Natural killer cell treated with Interleukin-12 subunit alpha and Interleukin-12 subunit beta and Interleukin-15 and Interleukin-18, amount 100 ng/mL, for 72 hours (primary cell): ENCODE data around the gene SMOC1. TPM values are rescaled to one million over a fixed set of nuclear protein-coding genes. Genes with fewer than 3 reads are reported as not detected.
"Not testable (repeated sequence)": the region's sequence is repeated elsewhere in the genome, so short reads cannot be mapped to it uniquely, and the experiment has no call there.

ENCODE experiments used
- ATAC-seq, 2 donors: fragments of 150-1000 bp; cut with Tn5 transposase in 1 of 2; sonication (Bioruptor Pico), chemical (Tn5 transposase) in 1 of 2; 2 replicates each; pipeline ENCODE4 v1.10.0; 2021
- DNase-seq: peaks from one replicate; pipeline ENCODE4 v3.0.0; 2022; ENCODE audit warnings: low spot score
- H3K27ac Mint-ChIP-seq, 2 donors: 1 replicate in 1 of 2; 2 replicates in 1 of 2; pipeline ENCODE4 v1.8.0; 2022; ENCODE audit warnings: mixed read lengths in 2 of 2, mild to moderate bottlenecking in 1 of 2, moderate library complexity in 1 of 2
- H3K27me3 Mint-ChIP-seq, 2 donors: 1 replicate in 1 of 2; 2 replicates in 1 of 2; pipeline ENCODE4 v1.8.0; 2022; ENCODE audit warnings: mixed read lengths in 2 of 2
- H3K36me3 Mint-ChIP-seq: one replicate; pipeline ENCODE4 v1.8.0; 2022; ENCODE audit warnings: mixed read lengths
- H3K4me1 Mint-ChIP-seq, 2 donors: 1 replicate in 1 of 2; 2 replicates in 1 of 2; pipeline ENCODE4 v1.8.0; 2022; ENCODE audit warnings: low read depth in 2 of 2, mixed read lengths in 2 of 2, mild to moderate bottlenecking in 1 of 2
- H3K4me3 Mint-ChIP-seq: one replicate; pipeline ENCODE4 v1.8.0; 2022; ENCODE audit warnings: mixed read lengths
- H3K9me3 Mint-ChIP-seq: 2 replicates; pipeline ENCODE4 v1.8.0; 2022; ENCODE audit warnings: mixed read lengths
- total RNA-seq, 2 donors: library from RNA; stranded (reverse); gene quantifications; one replicate each; pipeline ENCODE4 v1.2.3, GENCODE V29; 2022

The SMOC1 gene
- total RNA-seq, 2 donors from 2014 or later, result not detected

DNA sequence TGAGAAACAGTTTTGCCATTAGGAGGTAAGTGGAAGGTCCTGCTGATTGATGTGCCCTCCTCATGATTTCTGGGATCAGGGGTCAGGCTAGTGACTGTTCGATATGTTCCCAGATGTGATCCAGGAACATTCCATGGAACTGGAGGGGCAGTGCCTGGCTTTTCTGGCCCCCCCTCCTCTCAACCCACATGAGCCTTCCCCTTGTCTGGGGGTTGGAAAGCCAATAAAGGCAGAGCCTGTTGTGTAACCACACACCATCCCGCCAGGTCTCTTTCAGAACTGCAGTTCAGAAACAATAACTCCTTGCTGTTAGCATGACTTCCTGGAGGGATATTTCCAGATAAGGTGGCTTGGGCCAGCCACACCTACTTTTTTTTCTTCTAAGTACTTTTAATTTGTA lies 17.8 kb downstream of the SMOC1 start:
- ATAC-seq (no peak), DNase-seq (no peak)
- H3K27me3 Mint-ChIP-seq, result peaks cover 31 to 45% of the 10 kb centered on the region in 2 donors
- no peak overlapping the region for H3K4me3 Mint-ChIP-seq
- peaks cover 17% of the 10 kb centered on the region for H3K36me3 Mint-ChIP-seq
- H3K9me3 Mint-ChIP-seq, result peaks cover 10% of the 10 kb centered on the region
- no peak overlapping the region for H3K27ac Mint-ChIP-seq
- H3K4me1 Mint-ChIP-seq, result no peaks in the 10 kb centered on the region

DNA sequence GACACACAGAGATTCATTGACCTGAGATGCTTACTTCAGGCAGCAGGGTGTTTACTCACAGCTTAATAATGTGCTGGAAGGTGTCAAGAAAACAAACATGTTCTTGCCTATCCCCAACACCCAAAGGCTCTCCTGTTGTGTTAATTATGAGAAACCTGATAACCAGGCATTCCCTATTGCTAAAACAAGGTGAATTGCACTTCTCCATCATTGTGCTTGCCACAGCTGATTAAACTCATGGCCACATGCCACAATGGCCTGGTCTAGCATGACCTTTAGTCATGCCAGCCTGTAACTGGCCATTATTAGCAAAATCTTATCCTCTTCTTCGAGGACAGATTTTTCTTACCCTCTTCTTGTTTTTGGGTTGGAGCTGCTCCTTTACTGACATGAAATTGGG lies 21.4 kb downstream of the SMOC1 start:
- DNase-seq, result no peak
- peaks cover 8 to 18% of the 10 kb centered on the region in 2 donors for H3K27me3 Mint-ChIP-seq
- ATAC-seq, result no peak
- no peaks in the 10 kb centered on the region for H3K4me1 Mint-ChIP-seq
- peaks cover 17% of the 10 kb centered on the region for H3K36me3 Mint-ChIP-seq
- H3K9me3 Mint-ChIP-seq, result peaks cover 10% of the 10 kb centered on the region
- no peak overlapping the region for H3K4me3 Mint-ChIP-seq
- no peak overlapping the region for H3K27ac Mint-ChIP-seq

DNA sequence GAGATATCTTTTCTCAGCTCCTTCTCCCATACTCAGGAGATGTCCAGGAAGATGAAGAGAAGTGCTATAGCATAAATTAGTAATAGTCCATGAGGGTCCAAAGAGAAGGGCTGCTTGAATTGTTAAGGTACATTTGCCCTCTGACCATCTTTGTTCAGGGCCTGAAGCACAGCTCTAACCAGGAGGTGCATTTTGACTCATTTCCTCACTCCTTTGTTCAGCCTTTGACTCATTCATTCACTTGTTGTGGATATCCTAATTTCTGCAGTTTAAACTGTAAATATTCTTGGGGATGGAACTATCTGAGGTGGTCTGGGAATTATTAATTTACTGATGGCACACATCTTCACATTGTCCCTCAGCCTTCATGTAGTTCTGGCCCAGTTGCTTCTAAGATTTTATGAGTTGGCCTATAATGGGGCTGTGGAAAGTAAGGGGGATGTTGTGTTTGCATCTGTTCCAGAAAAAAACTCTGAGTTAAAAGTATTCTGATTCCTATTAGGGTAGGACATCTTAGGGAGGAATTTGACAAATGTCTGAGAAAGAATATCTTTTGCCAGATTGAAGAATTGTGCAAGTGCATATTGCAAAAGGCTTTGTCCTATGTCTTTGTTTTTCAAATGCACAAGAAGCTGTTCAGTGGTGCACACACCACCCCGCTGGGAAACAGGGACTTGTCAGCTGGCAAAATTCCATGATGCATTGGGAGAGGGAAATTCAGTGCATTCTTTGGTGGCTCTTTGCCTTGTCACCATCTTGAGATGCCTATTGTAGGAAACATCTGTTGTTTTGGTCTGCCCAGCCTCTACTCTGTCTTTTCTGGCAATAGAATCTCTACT lies 22.1 kb downstream of the SMOC1 start:
- DNase-seq (no peak), ATAC-seq (no peak)
- H3K36me3 Mint-ChIP-seq, result peaks cover 17% of the 10 kb centered on the region
- H3K9me3 Mint-ChIP-seq, result peaks cover 10% of the 10 kb centered on the region
- H3K27ac Mint-ChIP-seq, result no peak overlapping the region
- no peak overlapping the region for H3K4me3 Mint-ChIP-seq
- peaks cover 8 to 18% of the 10 kb centered on the region in 2 donors for H3K27me3 Mint-ChIP-seq
- no peaks in the 10 kb centered on the region for H3K4me1 Mint-ChIP-seq

- not testable (repeated sequence) for H3K27me3 Mint-ChIP-seq, H3K4me3 Mint-ChIP-seq, DNase-seq, ATAC-seq, H3K4me1 Mint-ChIP-seq, H3K27ac Mint-ChIP-seq, H3K36me3 Mint-ChIP-seq, H3K9me3 Mint-ChIP-seq
Measured at GRCh38 chr14:69903046-69903445, 23.8 kb downstream of the SMOC1 start.

DNA sequence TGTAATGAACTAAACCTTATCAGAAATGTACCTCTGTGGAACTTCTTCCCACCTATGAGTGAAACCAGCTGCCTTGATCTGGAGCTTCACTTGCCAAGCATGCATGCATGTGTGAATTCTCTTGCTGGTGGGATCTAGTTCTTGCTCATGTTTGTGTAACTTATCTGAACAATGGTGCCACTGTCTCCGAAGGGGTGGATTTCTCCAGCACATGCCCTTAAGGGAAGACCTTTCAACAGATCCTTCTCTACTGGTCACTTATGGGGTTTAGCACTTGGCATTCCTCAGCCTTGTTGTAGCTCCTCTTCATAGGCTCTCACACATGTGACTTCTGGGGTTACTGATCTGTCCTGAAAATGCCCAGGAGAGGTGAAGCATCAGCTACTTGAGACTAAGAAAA lies 25.0 kb downstream of the SMOC1 start:
- ATAC-seq (no peak), DNase-seq (no peak)
- Mint-ChIP-seq H3K4me3 (no peak overlapping the region), H3K4me1 (no peaks in the 10 kb centered on the region), H3K27ac (no peak overlapping the region), H3K9me3 (no peaks in the 10 kb centered on the region), H3K27me3 (peaks cover 4 to 5% of the 10 kb centered on the region in 2 donors), H3K36me3 (no peaks in the 10 kb centered on the region)

- no peaks in the 10 kb centered on the region for H3K36me3 Mint-ChIP-seq
- ATAC-seq (no peak), DNase-seq (no peak)
- no peaks in the 10 kb centered on the region for H3K4me1 Mint-ChIP-seq
- H3K27ac Mint-ChIP-seq, result no peak overlapping the region
- no peaks in the 10 kb centered on the region for H3K9me3 Mint-ChIP-seq
- H3K4me3 Mint-ChIP-seq, result no peak overlapping the region
- peaks cover 4 to 5% of the 10 kb centered on the region in 2 donors for H3K27me3 Mint-ChIP-seq
Measured at GRCh38 chr14:69906201-69906600, 27.0 kb downstream of the SMOC1 start.

GRCh38 chr14:69909826-69910550 lies 30.8 kb downstream of the SMOC1 start:
- no peak for DNase-seq
- Mint-ChIP-seq H3K4me3 (no peak overlapping the region), H3K9me3 (no peaks in the 10 kb centered on the region), H3K27ac (no peak overlapping the region), H3K4me1 (no peaks in the 10 kb centered on the region), H3K27me3 (peaks cover 5 to 9% of the 10 kb centered on the region in 2 donors), H3K36me3 (no peaks in the 10 kb centered on the region)
- ATAC-seq, result no peak

DNA sequence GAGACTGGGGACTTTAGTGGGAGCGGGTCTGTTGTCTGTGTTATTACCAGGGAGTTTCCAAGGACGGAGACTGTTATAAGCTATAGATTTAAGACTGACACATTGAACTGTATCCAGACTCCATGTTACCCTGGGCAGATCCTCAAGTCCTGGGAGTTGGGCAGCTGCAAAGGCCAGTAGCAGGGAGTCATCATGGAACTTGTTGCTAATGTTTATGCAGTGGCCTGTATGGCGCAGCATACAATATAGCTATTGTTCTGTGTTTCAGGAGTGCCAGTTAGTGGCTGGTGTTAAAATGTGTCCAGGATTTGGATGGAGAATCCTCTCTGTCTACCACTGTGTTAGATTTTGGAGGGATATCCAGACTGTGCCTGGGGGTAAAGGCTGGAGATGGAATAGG lies 31.7 kb downstream of the SMOC1 start:
- Mint-ChIP-seq H3K4me1 (no peaks in the 10 kb centered on the region), H3K4me3 (no peak overlapping the region), H3K36me3 (no peaks in the 10 kb centered on the region), H3K27me3 (peaks cover 14 to 18% of the 10 kb centered on the region in 2 donors), H3K9me3 (no peaks in the 10 kb centered on the region), H3K27ac (no peak overlapping the region)
- DNase-seq (no peak), ATAC-seq (no peak)

- Mint-ChIP-seq H3K4me3 (no peak overlapping the region), H3K36me3 (no peaks in the 10 kb centered on the region), H3K4me1 (no peaks in the 10 kb centered on the region), H3K27me3 (peaks cover 23 to 28% of the 10 kb centered on the region in 2 donors), H3K9me3 (no peaks in the 10 kb centered on the region), H3K27ac (no peak overlapping the region)
- DNase-seq, result no peak
- no peak for ATAC-seq
Measured at GRCh38 chr14:69913686-69914085, 34.5 kb downstream of the SMOC1 start.

- Mint-ChIP-seq H3K9me3 (no peaks in the 10 kb centered on the region), H3K27me3 (peaks cover 21 to 24% of the 10 kb centered on the region in 2 donors)
- no peak for ATAC-seq
Measured at GRCh38 chr14:69916396-69916795, 37.2 kb downstream of the SMOC1 start.

GRCh38 chr14:69917287-69917686 lies 38.1 kb downstream of the SMOC1 start:
- ATAC-seq (no peak), DNase-seq (no peak)
- H3K9me3 Mint-ChIP-seq, result no peaks in the 10 kb centered on the region
- H3K27me3 Mint-ChIP-seq, result peaks cover 21 to 24% of the 10 kb centered on the region in 2 donors
- H3K27ac Mint-ChIP-seq, result no peak overlapping the region
- no peak overlapping the region for H3K4me3 Mint-ChIP-seq
- H3K36me3 Mint-ChIP-seq, result no peaks in the 10 kb centered on the region
- no peaks in the 10 kb centered on the region for H3K4me1 Mint-ChIP-seq

More at GRCh38 chr14:69916396-69916795, 37.2 kb downstream of the SMOC1 start:
- DNase-seq, result no peak
- H3K4me1 Mint-ChIP-seq, result no peaks in the 10 kb centered on the region
- H3K4me3 Mint-ChIP-seq, result no peak overlapping the region
- H3K27ac Mint-ChIP-seq, result no peak overlapping the region
- H3K36me3 Mint-ChIP-seq, result no peaks in the 10 kb centered on the region

DNA sequence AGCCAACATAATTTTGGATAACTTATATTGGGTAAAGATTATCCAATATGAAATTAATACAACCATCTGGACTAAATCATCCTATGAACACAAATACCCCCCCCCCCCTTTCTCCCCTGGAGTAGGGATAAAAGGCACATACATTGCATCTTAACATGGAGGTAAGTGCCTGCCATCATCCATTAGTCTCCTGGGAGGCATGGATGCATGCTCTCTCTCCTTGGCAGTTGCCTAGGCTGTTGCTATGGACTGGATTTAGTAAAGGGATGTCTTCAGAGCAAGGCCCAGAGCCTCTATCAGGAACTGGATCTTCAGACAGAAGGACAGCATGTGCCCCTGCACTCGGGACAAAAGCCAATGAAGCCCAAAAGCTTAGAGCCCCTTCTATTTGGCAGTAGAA lies 40.6 kb downstream of the SMOC1 start:
- no peak overlapping the region for H3K27ac Mint-ChIP-seq
- H3K9me3 Mint-ChIP-seq, result no peaks in the 10 kb centered on the region
- H3K4me3 Mint-ChIP-seq, result no peak overlapping the region
- peaks cover 21 to 36% of the 10 kb centered on the region in 2 donors for H3K27me3 Mint-ChIP-seq
- H3K4me1 Mint-ChIP-seq, result no peaks in the 10 kb centered on the region
- ATAC-seq (no peak), DNase-seq (no peak)
- no peaks in the 10 kb centered on the region for H3K36me3 Mint-ChIP-seq

DNA sequence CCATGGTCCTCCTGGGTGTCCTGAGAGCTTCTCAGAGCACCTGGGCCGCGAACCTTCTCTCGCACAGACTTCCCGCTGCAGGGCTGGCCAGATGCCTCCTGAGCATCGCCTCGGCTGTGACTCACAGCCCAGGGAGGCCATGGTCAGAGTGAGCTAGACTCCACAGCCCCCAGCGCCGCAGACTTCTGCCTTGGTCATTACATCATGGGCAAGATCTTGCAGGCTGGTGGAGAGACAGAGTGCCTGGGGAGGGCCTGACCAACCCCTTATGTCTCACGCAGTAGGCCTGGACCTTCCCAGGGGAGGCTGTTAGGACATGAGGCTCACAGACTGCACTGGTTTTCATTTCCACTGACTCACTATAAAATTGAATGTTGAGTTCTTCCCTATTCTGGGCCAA lies 41.8 kb downstream of the SMOC1 start:
- H3K27me3 Mint-ChIP-seq, result peaks cover 13 to 25% of the 10 kb centered on the region in 2 donors
- H3K9me3 Mint-ChIP-seq, result no peaks in the 10 kb centered on the region
- ATAC-seq, result peak in 1 of 2 donors; percentile 7
- no peaks in the 10 kb centered on the region for H3K4me1 Mint-ChIP-seq
- no peak overlapping the region for H3K27ac Mint-ChIP-seq
- H3K4me3 Mint-ChIP-seq, result no peak overlapping the region
- no peaks in the 10 kb centered on the region for H3K36me3 Mint-ChIP-seq
- DNase-seq, result no peak

DNA sequence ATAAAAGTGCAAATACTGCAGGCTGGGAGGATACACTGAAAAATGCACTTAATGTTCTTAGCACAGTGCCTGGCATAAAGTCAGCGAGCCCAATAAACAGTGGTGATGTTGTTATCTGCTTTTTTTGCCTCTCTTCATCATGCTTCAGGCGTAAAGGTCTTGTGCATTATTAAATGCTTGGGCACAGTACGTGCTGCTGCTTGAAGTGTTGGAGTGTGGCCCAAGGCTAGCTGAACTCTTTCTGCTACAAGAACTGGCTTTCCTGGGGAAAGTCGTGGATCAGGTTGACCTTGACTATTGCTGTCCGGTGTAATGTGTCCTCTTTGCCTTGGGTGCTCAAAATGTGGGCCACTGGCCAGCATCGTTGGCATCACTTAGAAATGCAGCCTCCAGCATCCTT lies 43.0 kb downstream of the SMOC1 start:
- H3K4me3 Mint-ChIP-seq, result no peak overlapping the region
- ATAC-seq, result no peak
- no peaks in the 10 kb centered on the region for H3K9me3 Mint-ChIP-seq

More for the DNA sequence above, 43.0 kb downstream of the SMOC1 start:
- H3K4me1 Mint-ChIP-seq, result peaks cover 0 to 2% of the 10 kb centered on the region in 2 donors
- peaks cover 9 to 20% of the 10 kb centered on the region in 2 donors for H3K27me3 Mint-ChIP-seq
- DNase-seq, result no peak
- no peak overlapping the region for H3K27ac Mint-ChIP-seq
- no peaks in the 10 kb centered on the region for H3K36me3 Mint-ChIP-seq
